HG03354 (cell line): Measurements from ENCODE around the gene NDUFAF2.
"Not testable (repeated sequence)": the region's sequence is repeated elsewhere in the genome, so short reads cannot be mapped to it uniquely, and the experiment has no call there.

Experiments
- ATAC-seq: cut with Tn5 transposase; IDR thresholded peaks from one replicate; pipeline ENCODE4 v1.9.1; 2021; ENCODE audit warnings: mild to moderate bottlenecking; ENCODE audit not compliant: unreplicated experiment, poor library complexity, severe bottlenecking

NDUFAF2 gene

DNA sequence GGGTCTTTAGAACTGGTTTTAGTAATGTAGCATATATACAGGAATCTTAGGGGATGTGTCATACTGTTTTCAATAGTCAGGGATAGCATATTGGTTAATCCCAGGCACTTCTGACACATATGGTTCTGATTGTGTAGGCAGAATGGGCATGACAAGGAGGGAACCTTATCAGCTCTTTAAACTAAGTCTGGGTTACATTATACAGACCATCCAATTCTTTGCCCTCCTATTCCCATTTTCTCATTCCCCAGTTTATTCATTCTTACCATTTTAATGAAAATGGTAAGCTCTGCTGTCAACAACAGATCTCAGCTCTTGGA, 85.1 kb downstream of the NDUFAF2 start:
- no peak for ATAC-seq

GRCh38 chr5:61031301-61031700, 86.3 kb downstream of the NDUFAF2 start:
- ATAC-seq, result not testable (repeated sequence)

GRCh38 chr5:61044545-61044944, 99.5 kb downstream of the NDUFAF2 start:
- no peak for ATAC-seq

DNA sequence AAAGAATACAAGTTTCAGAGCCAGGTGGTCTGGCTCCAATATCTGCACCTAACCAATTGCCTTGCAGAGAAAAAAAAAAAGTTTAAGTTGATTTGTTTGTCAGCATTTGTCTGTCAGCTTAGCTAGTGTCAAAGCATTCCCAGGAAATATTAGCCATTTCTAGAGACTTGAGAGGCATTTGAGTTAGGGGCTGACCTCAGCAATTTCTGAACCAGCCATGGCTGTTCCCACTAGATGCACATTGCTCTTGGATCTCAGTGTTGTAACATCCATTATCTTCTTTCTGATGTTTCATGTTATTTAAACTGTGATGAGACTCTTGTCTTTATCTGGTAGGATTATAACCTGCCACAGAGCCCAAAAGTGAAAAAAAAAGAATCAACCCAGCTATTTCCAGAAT, 102.3 kb downstream of the NDUFAF2 start:
- no peak for ATAC-seq

DNA sequence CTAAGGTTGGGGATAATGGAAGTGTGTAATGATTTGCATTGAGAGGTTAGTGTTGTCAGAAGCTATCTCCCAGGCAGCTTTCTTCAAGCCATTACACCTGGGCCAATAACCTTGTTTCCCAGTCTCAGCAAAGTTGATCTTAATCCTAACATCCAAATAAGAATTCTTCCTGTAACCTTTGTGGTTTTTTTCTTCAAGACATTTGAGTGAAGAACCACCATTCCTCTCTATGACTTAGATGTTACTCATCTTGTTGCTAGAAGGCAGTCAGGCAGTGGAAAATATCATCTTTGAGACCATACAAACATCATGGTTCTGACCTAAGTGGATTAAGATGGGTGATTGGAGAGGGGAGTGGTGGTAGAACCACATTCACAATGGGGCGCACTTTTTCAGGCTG, 103.5 kb downstream of the NDUFAF2 start:
- no peak for ATAC-seq

- ATAC-seq, result no peak
Measured at GRCh38 chr5:61050292-61050691, 105.3 kb downstream of the NDUFAF2 start.

DNA sequence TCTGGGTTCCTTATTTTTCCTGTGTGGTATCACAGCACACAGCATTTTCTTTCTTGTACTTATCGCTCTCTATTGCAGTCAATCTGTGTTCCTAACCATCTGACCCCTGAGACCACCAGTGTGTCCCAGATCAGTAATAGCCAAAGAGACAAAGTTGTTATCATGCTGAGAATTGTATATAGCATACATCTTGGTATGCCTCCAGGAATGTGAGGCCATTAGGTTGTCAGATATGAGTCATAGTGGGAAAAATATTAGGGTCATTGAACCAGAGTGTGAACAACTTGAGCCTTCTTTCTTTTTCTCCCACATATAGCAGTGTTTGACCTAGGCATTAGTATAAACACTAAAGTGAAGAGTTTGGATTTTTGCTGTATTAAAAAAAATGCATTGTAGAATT, 106.3 kb downstream of the NDUFAF2 start:
- ATAC-seq, result no peak

DNA sequence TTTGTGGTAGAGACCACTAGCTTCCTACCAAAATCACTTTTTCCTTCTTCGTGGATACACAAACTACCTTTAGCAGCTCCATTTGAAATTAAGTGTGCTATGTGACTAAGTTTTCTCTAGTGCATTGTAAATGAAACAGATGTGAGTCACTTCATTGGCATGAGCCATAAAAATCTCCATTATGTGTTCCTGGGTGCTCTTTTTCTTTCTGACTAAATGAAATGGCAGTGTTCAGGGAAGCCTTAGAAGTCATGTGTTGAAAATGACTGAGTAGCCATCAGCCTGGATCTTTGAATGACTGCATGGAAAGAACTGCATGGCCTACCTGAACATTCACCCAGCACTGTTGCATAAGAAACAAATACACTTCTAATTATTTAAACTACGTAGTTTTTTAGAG, 107.9 kb downstream of the NDUFAF2 start:
- ATAC-seq, result no peak

- no peak for ATAC-seq
Measured at GRCh38 chr5:61053937-61054336, 108.9 kb downstream of the NDUFAF2 start.

GRCh38 chr5:61055434-61056006, 110.5 kb downstream of the NDUFAF2 start:
- ATAC-seq, result peak; percentile 74

DNA sequence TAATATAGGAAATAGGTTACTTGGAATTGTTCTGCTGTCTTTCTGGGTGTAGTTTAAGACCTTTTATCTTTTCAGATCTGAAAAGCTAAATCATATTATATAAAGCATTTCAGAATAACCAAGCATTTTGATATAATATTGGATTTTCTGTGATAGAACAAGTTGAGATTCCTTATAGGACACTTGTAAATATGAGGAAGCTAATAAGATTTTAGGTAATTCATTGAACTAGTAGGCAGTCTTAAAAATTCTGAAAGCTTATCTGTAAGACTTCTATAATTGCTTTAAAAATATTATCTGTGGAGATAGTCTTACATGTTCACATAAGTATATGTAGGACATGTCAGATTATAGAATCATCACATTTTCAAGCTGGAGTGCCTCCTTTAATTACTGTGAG, 114.5 kb downstream of the NDUFAF2 start:
- ATAC-seq, result no peak

DNA sequence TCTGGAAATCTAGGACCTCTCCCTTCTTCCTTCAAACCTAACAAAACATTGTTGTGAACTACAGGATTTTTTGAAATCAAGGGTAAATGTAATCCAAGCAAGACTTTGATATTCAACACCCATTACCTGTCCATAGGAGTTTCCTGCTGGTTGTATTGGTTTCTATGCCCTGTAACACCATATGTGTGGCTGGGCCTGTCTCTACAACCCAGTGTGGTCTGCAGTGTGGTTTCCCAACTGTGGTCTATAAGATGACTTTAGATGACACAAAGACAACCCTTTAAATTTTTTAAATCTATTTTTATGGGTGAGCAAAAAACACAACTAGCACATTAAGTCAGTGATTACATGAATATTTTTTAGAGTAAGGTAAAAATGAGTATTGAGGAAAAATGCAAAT, 124.1 kb downstream of the NDUFAF2 start:
- no peak for ATAC-seq

- no peak for ATAC-seq
Measured at GRCh38 chr5:61071526-61071925, 126.5 kb downstream of the NDUFAF2 start.

DNA sequence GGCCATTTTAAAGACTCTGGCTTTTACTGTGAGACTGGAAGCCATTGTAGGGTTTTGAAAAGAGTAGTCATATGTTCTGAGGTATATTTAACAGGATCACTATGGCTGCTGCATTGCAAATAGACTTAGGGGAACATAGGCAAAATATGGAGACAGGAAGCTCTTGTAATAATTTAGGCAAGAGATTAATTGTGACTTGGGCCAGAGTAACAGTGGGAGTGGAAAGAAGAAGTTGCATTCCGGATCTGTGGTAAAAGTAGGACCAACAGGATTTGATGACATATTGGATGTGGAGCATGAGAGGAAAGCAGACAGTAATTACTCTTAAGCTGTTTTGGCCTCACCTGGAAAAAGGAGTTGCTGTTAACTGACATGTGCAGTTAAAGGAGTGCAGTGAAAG, 131.6 kb downstream of the NDUFAF2 start:
- ATAC-seq, result no peak

DNA sequence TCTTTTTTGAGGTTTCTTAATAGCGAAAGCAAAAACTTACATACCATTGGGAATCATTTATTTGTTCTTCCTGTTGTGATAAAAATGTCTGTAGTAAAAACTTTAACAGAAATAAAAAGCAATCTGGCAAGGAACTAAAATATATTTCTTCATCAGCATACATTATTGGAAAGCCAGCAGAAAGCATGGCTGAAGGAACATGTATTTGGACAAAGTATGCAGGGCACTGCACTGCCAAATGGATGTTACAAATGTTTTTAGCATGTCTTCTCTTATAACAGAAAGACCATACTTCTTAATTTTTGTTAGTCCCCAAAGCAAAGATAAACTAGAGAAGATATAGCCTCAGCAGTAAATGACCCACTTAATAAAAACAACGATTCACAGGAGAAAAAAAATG, 136.7 kb downstream of the NDUFAF2 start:
- ATAC-seq, result no peak

GRCh38 chr5:61082516-61083280, 137.7 kb downstream of the NDUFAF2 start:
- no peak for ATAC-seq

GRCh38 chr5:61084658-61085057, 139.7 kb downstream of the NDUFAF2 start:
- ATAC-seq, result no peak

DNA sequence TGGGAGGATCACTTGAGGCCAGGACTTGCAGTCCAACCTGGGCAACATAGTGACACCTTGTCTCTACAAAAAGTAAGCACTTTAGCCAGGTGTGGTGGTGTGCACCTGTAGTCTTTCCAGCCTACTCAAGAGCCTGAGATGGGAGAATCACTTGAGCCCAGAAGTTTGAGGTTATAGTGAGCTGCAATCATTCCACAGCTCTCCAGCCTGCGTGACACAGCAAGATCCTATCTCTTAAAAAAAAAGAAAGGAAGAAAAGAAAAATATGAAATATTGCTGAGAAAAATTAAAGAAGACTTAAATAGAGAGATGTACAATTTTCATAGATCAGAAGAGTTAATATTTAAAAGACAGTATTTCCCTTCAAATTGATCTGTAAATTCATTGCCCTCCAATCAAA, 140.9 kb downstream of the NDUFAF2 start:
- ATAC-seq, result no peak

GRCh38 chr5:61087921-61088320, 142.9 kb downstream of the NDUFAF2 start:
- no peak for ATAC-seq

DNA sequence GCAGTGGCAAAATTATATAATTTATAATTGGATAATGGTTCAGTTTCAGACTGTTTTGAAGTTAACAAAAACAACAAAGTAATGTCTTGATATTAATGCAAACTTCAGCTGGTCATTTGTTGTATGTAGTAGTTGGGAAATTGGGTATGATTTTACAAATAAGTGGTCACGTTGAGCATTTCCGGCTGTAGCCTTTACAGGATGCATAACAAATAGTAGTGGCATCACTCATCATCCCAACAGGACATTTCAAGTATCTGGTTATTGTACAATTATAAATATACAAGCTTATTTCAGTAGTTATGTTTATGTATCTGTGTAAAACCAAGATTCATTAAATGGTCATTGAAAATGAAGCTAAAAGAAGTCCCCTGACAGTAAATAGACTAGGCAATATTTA, 144.3 kb downstream of the NDUFAF2 start:
- ATAC-seq, result no peak

- ATAC-seq, result not testable (repeated sequence)
Measured at GRCh38 chr5:61093046-61093771, 148.2 kb downstream of the NDUFAF2 start.
